ENCODE measurements around the gene TRAPPC2L. TPM values are rescaled to one million over a fixed set of nuclear protein-coding genes. Genes with fewer than 3 reads are reported as not detected.
A peak's percentile ranks its signal among the peaks of the same experiment; 100 is the strongest.

The TRAPPC2L gene
- total RNA-seq, 1 experiment from 2014 or later = 82.0 TPM

- Mint-ChIP-seq H3K27me3 (ENCODE audit: low read depth) (no peaks in the 10 kb centered on the region), H3K9me3 (no peaks in the 10 kb centered on the region), H3K36me3 (peaks cover 15% of the 10 kb centered on the region), H3K4me1 (peaks cover 14% of the 10 kb centered on the region), H3K27ac (0 out of 2 replicates have a peak overlapping the region, but pooled peaks have one; percentile 15), H3K4me3 (no peak overlapping the region; the same call in 1 of the 2 replicates)
- CTCF ChIA-PET = interaction anchor here (0.7 to 5.1 kb wide), 21 partner anchors 12 to 388 kb away, joined by 3 to 47 read pairs (median 4); partner anchors contain the start of genes CDH15, GALNS and TRAPPC2L
- DNase-seq (ENCODE audit: low spot score) (no peak), ATAC-seq (no peak)
- TF ChIP-seq, protein P1, sequence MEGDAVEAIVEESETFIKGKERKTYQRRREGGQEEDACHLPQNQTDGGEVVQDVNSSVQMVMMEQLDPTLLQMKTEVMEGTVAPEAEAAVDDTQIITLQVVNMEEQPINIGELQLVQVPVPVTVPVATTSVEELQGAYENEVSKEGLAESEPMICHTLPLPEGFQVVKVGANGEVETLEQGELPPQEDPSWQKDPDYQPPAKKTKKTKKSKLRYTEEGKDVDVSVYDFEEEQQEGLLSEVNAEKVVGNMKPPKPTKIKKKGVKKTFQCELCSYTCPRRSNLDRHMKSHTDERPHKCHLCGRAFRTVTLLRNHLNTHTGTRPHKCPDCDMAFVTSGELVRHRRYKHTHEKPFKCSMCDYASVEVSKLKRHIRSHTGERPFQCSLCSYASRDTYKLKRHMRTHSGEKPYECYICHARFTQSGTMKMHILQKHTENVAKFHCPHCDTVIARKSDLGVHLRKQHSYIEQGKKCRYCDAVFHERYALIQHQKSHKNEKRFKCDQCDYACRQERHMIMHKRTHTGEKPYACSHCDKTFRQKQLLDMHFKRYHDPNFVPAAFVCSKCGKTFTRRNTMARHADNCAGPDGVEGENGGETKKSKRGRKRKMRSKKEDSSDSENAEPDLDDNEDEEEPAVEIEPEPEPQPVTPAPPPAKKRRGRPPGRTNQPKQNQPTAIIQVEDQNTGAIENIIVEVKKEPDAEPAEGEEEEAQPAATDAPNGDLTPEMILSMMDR (IDR thresholded peaks at IDR 0.05) = no peak
- no peak for TF ChIP-seq NFATC4 (CRISPR knock-in tag; IDR thresholded peaks at IDR 0.05)
- TF ChIP-seq ESRRA (CRISPR knock-in tag; IDR thresholded peaks at IDR 0.05; ENCODE audit: borderline replicate concordance) = no peak
- TF ChIP-seq USF1 (CRISPR knock-in tag; IDR thresholded peaks at IDR 0.05) = no peak
- TF ChIP-seq ZNF416 (CRISPR knock-in tag; IDR thresholded peaks at IDR 0.05) = no peak
- TF ChIP-seq MYBL2 (CRISPR knock-in tag; IDR thresholded peaks at IDR 0.05) = no peak
- no peak for TF ChIP-seq NR2C2 (CRISPR knock-in tag; IDR thresholded peaks at IDR 0.05)
- TF ChIP-seq ZBTB21 (CRISPR knock-in tag; IDR thresholded peaks at IDR 0.05; ENCODE audit: borderline replicate concordance) = no peak
- no peak for TF ChIP-seq MAX (CRISPR knock-in tag; IDR thresholded peaks at IDR 0.05)
- TF ChIP-seq, protein P2, sequence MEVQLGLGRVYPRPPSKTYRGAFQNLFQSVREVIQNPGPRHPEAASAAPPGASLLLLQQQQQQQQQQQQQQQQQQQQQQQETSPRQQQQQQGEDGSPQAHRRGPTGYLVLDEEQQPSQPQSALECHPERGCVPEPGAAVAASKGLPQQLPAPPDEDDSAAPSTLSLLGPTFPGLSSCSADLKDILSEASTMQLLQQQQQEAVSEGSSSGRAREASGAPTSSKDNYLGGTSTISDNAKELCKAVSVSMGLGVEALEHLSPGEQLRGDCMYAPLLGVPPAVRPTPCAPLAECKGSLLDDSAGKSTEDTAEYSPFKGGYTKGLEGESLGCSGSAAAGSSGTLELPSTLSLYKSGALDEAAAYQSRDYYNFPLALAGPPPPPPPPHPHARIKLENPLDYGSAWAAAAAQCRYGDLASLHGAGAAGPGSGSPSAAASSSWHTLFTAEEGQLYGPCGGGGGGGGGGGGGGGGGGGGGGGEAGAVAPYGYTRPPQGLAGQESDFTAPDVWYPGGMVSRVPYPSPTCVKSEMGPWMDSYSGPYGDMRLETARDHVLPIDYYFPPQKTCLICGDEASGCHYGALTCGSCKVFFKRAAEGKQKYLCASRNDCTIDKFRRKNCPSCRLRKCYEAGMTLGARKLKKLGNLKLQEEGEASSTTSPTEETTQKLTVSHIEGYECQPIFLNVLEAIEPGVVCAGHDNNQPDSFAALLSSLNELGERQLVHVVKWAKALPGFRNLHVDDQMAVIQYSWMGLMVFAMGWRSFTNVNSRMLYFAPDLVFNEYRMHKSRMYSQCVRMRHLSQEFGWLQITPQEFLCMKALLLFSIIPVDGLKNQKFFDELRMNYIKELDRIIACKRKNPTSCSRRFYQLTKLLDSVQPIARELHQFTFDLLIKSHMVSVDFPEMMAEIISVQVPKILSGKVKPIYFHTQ (CRISPR knock-in tag; IDR thresholded peaks at IDR 0.05) = no peak
- POLR2A ChIA-PET = interaction anchor here (1.4 to 1.5 kb wide), 2 partner anchors 44 to 110 kb away, joined by 3 to 5 read pairs; partner anchors contain the start of gene TRAPPC2L
Measured at GRCh38 chr16:88813269-88814143, 43.4 kb upstream of the TRAPPC2L start.

- no peak for DNase-seq (ENCODE audit: low spot score)
- ATAC-seq = no peak
- Mint-ChIP-seq H3K27me3 (ENCODE audit: low read depth) (no peaks in the 10 kb centered on the region), H3K9me3 (no peaks in the 10 kb centered on the region), H3K4me3 (no peak overlapping the region; the same call in 1 of the 2 replicates), H3K4me1 (peaks cover 14% of the 10 kb centered on the region), H3K36me3 (peaks cover 8% of the 10 kb centered on the region), H3K27ac (no peak overlapping the region)
- TF ChIP-seq NR3C1 (CRISPR knock-in tag; conservative IDR thresholded peaks at IDR 0.05; ENCODE audit: low read depth) (no peak), RORB (CRISPR knock-in tag; IDR thresholded peaks at IDR 0.05) (no peak), USF1 (CRISPR knock-in tag; IDR thresholded peaks at IDR 0.05) (no peak), IRF2 (CRISPR knock-in tag; IDR thresholded peaks at IDR 0.05; ENCODE audit: borderline replicate concordance, low read depth) (no peak), SMAD3 (CRISPR knock-in tag; IDR thresholded peaks at IDR 0.05; ENCODE audit: borderline replicate concordance) (no peak), ARID4B (CRISPR knock-in tag; IDR thresholded peaks at IDR 0.05; ENCODE audit: borderline replicate concordance) (no peak), ETV6 (CRISPR knock-in tag; IDR thresholded peaks at IDR 0.05) (no peak)
- TF ChIP-seq, protein P3, sequence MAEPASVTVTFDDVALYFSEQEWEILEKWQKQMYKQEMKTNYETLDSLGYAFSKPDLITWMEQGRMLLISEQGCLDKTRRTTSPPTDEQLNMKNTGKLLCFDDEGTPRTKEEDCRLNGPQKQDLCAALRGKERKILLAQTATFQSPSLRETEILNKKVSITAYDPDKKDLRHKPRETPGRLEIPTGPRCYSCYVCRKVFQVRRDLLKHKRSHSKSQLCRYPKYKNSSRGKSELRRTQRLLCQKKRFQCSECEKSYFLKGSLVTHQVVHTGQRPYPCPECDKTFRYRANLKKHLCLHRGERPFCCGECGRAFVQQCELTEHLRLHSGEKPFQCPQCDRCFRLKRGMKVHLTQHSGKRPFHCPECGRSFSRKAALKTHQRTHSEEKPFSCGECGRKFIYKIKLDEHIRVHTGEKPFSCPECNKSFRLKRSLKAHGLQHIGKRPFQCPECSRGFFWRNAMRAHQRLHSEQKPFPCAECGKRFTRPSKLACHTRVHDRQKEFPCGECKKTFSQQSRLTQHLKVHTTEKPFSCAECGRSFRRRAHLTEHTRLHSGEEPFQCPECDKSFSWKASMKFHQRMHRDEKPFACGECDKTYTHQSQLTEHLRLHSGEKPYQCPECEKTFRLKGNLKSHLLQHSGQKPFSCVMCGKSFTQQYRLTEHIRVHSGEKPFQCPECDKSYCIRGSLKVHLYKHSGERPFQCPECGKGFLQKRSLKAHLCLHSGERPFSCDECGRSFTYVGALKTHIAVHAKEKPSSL (CRISPR knock-in tag; conservative IDR thresholded peaks at IDR 0.05) = no peak
- CTCF ChIA-PET = interaction anchor here (1.7 to 5.1 kb wide), 4 partner anchors 42 to 353 kb away, joined by 5 to 47 read pairs (median 28); partner anchors contain the start of genes GALNS and TRAPPC2L
- POLR2A ChIA-PET = no interaction called here
Measured at GRCh38 chr16:88814144-88814502, 42.8 kb upstream of the TRAPPC2L start.

All from WTC11 (cell line).